MM.1S (cell line): Measurements from ENCODE around the gene ANKRD45.

Experiments used
- CTCF ChIP-seq: fragments of 300-600 bp; sonication (generic); IDR thresholded peaks from 2 replicates; pipeline ENCODE4 v1.5.1; 2016; ENCODE audit warnings: antibody characterized with exemption, low read length, mixed read lengths
- EZH2phosphoT487 ChIP-seq: fragments of 300-600 bp; sonication (generic); IDR thresholded peaks from 2 replicates; pipeline ENCODE4 v1.6.1; 2018; ENCODE audit warnings: antibody characterized with exemption, low read length

GRCh38 chr1:173717238-173717637 is 47.6 kb upstream of the ANKRD45 start:
- no peak for TF ChIP-seq CTCF
- no peak for TF ChIP-seq EZH2phosphoT487
